ENCODE measurements around the gene RPS6KA4.

RPS6KA4 gene

DNA sequence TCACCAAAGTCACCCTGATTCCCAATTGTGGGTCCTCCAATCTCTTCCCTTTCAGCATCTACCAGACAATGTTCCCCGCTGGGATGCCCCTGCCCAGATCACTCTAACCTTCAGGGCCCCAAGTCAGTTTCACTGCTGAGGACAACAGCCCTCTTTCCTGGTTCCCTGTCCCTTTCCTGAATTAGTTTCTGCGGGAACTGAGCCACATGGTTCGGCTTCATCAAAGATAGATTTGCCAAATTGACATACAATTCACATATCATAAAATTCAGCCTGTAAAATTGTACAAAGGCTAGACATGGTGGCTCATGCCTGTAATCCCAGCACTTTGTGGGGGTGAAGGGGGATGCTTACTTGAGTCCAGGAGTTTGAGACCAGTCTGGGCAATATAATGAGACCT lies 31.0 kb upstream of the RPS6KA4 start:
- H3K27ac ChIP-seq (ENCODE audit: low read depth, low read length, severe bottlenecking): no peak overlapping the region
- WGBS, 2 experiments (ENCODE audit: insufficient coverage in 2 of 2): 90 to 94% methylated on average over 3 of the region's 3 CpGs
- H3K36me3 ChIP-seq (ENCODE audit: control insufficient read depth, insufficient read depth, low read length): peaks cover under 1% of the 10 kb centered on the region
- peaks cover 12% of the 10 kb centered on the region for H3K4me1 ChIP-seq (ENCODE audit: control insufficient read depth, insufficient read depth, low read length, poor library complexity, severe bottlenecking)
- no peaks in the 10 kb centered on the region for H3K9me3 ChIP-seq (ENCODE audit: control insufficient read depth, low read length)
- H3K4me3 ChIP-seq (ENCODE audit: extremely low read depth, insufficient read depth, low read length, poor library complexity, severe bottlenecking): no peak overlapping the region

DNA sequence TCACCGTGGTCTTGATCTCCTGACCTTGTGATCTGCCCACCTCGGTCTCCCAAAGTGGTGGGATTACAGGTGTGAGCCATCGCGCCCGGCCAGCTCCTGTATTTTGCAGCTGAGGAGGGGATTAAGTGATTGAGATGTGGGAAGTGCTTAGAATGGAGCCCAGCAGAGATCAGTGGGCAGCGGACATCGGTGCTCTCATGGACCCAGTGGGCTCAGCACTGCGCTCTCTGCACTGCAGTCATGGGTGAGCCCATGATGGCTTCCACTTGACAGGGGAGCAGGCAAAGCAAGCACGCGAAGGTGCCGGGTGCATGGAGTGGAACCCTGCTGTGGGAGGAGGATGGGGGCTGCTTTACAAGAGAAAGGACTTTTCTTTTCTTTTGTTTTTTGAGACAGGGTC lies 28.1 kb upstream of the RPS6KA4 start:
- WGBS, 2 experiments (ENCODE audit: insufficient coverage in 2 of 2): 65 to 69% methylated on average over 4 to 10 of the region's 11 CpGs
- H3K27ac ChIP-seq (ENCODE audit: low read depth, low read length, severe bottlenecking): no peak overlapping the region
- H3K4me3 ChIP-seq (ENCODE audit: extremely low read depth, insufficient read depth, low read length, poor library complexity, severe bottlenecking): no peak overlapping the region
- no peaks in the 10 kb centered on the region for H3K9me3 ChIP-seq (ENCODE audit: control insufficient read depth, low read length)
- H3K4me1 ChIP-seq (ENCODE audit: control insufficient read depth, insufficient read depth, low read length, poor library complexity, severe bottlenecking): peaks cover 4% of the 10 kb centered on the region
- H3K36me3 ChIP-seq (ENCODE audit: control insufficient read depth, insufficient read depth, low read length): no peaks in the 10 kb centered on the region

DNA sequence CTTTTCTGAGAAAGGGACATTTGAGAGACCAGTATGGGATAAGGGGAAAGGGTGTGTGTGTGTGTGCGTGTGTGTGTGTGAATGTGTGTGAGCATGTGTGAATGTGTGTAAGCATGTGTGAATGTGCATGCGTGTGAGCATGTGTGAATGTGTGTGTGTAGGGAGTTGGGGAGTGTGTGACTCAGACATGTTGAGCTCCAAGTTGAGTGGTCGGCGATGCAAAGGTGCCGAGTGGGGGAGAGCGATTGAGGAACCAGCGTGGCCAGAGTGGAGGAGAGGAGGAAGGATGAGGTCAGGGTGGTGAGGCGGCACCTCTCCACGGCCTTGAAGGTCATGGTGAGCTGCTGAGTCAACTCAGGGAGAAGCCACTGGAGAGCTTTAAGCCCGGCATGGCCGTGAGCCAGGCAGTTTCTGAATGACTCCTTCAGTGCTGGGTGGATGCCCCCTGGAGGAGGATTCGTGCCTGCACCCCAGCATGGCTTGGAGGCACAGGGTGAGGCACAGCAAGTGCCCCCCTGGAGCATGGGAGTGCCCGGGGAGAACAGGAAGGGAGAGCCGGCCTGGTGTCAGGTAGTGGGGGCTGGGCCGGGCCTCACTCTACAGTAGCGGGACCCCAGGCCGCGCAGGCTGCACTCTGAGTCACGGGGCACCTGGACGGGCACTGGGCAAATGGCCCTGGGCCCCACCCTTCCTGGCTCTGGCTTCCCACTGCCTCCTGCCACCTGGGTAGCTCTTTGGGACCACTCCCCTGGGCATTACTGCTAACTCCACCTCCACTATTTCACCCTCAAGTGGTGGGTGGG lies 27.2 kb upstream of the RPS6KA4 start:
- peaks cover 4% of the 10 kb centered on the region for H3K4me1 ChIP-seq (ENCODE audit: control insufficient read depth, insufficient read depth, low read length, poor library complexity, severe bottlenecking)
- no peak overlapping the region for H3K27ac ChIP-seq (ENCODE audit: low read depth, low read length, severe bottlenecking)
- 78 to 82% methylated on average over 14 to 19 of the region's 20 CpGs for WGBS, 2 experiments (ENCODE audit: insufficient coverage in 2 of 2)
- no peaks in the 10 kb centered on the region for H3K36me3 ChIP-seq (ENCODE audit: control insufficient read depth, insufficient read depth, low read length)
- H3K4me3 ChIP-seq (ENCODE audit: extremely low read depth, insufficient read depth, low read length, poor library complexity, severe bottlenecking): no peak overlapping the region
- H3K9me3 ChIP-seq (ENCODE audit: control insufficient read depth, low read length): no peaks in the 10 kb centered on the region

DNA sequence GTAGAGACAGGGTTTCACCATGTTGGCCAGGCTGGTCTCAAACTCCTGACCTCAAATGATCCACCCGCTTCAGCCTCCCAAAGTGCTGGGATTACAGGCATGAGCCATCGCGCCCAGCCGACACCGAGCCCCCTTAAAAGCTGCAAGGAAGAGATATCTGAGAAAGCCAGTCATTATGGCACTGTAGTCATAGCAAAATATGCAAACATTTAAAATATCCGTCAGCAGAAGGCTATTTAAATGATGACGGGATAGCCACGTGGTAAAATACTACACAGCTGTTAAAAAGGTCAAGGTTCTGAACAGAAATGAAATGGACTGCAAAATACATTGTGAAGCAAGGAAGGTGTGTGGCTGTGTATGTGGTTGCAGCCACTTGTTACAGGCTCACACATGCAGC lies 25.4 kb upstream of the RPS6KA4 start:
- no peaks in the 10 kb centered on the region for H3K9me3 ChIP-seq (ENCODE audit: control insufficient read depth, low read length)

DNA sequence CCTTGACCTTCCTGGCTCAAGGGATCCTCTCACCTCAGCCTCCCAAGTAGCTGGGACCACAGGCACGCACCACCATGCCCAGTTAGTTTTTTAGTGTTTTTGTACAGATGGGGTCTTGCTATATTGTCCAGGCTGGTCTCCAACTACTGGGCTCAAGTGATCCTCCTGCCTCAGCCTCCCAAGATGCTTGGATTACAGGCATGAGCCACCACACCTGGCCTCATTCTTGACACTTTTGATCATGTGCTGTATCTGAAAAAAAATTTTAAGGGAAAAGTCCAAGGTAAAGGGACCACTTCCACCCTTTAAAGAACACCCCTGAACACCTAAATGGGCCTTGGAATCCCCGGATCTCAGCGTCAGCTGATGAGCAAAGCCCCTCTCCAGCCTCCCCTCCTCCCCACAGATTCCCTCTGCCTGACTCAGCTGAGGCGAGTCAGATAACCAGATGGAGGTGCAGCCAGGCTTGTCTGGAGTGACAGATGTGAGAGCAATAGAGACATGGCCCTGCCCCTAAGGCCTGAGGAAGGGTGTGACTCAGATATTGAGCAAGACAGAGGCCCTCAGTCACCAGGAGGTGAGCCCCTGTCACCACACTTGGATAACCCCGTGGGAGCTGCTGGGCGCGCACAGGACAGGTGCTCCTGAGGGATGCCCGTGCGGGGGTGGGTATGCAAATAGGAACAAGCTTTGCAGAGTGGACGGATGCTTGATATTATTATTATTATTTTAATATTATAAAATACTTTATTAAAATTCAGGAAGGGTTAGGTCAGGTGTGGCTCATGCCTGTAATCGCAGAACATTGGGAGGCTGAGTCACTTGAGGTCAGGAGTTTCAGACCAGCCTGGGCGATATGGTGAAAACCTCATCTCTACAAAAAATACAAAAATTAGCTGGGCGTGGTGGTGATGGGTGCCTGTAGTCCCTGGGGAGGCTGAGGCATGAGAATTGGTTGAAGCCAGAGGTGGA lies 23.9 kb upstream of the RPS6KA4 start:
- Histone ChIP-seq H3K27ac (ENCODE audit: low read depth, low read length, severe bottlenecking) (peak overlapping the region; percentile 71), H3K4me3 (ENCODE audit: extremely low read depth, insufficient read depth, low read length, poor library complexity, severe bottlenecking) (no peak overlapping the region), H3K4me1 (ENCODE audit: control insufficient read depth, insufficient read depth, low read length, poor library complexity, severe bottlenecking) (peaks cover 4% of the 10 kb centered on the region), H3K36me3 (ENCODE audit: control insufficient read depth, insufficient read depth, low read length) (no peaks in the 10 kb centered on the region), H3K9me3 (ENCODE audit: control insufficient read depth, low read length) (no peaks in the 10 kb centered on the region)
- WGBS, 2 experiments (ENCODE audit: insufficient coverage in 2 of 2): 36 to 56% methylated on average over 3 to 6 of the region's 13 CpGs

More for the DNA sequence above, 25.4 kb upstream of the RPS6KA4 start:
- Histone ChIP-seq H3K36me3 (ENCODE audit: control insufficient read depth, insufficient read depth, low read length) (no peaks in the 10 kb centered on the region), H3K27ac (ENCODE audit: low read depth, low read length, severe bottlenecking) (no peak overlapping the region), H3K4me1 (ENCODE audit: control insufficient read depth, insufficient read depth, low read length, poor library complexity, severe bottlenecking) (peaks cover 4% of the 10 kb centered on the region), H3K4me3 (ENCODE audit: extremely low read depth, insufficient read depth, low read length, poor library complexity, severe bottlenecking) (no peak overlapping the region)
- 99 to 100% methylated on average over 8 of the region's 8 CpGs for WGBS, 2 experiments (ENCODE audit: insufficient coverage in 2 of 2)

DNA sequence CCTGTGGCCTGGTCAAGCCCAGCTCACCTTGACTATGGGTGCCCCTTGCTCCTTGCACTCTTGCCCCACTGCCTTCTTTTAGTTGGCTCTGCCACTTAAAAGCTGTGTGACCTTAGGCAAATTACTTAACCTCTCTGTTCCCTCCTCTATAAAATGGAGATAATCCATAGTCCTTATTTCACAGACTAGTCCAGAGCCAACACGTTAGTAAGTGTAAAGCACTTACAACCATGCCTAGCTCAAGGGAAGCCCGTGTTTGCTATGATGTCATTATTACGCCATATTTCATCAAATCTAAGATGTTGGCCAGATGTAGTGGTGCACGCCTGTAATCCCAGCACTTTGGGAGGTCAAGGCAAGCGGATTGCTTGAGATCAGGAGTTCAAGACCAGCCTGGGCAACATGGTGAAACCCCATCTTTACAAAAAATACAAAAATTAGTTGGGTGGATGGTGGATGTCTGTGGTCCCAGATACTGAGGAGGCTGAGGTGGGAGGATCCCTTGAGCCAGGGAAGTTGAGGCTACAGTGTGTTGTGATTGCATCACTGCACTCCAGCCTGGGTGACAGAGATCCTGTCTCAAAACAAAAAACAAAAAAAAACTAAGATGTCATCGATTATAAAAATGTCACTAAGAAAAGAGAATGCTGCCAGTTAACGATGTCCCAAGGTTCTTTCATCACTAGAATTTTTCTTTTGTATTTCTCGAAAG lies 21.3 kb upstream of the RPS6KA4 start:
- Histone ChIP-seq H3K4me1 (ENCODE audit: control insufficient read depth, insufficient read depth, low read length, poor library complexity, severe bottlenecking) (peaks cover 4% of the 10 kb centered on the region), H3K36me3 (ENCODE audit: control insufficient read depth, insufficient read depth, low read length) (no peaks in the 10 kb centered on the region), H3K4me3 (ENCODE audit: extremely low read depth, insufficient read depth, low read length, poor library complexity, severe bottlenecking) (no peak overlapping the region), H3K9me3 (ENCODE audit: control insufficient read depth, low read length) (no peaks in the 10 kb centered on the region), H3K27ac (ENCODE audit: low read depth, low read length, severe bottlenecking) (no peak overlapping the region)
- 80 to 92% methylated on average over 6 of the region's 8 CpGs for WGBS, 2 experiments (ENCODE audit: insufficient coverage in 2 of 2)

DNA sequence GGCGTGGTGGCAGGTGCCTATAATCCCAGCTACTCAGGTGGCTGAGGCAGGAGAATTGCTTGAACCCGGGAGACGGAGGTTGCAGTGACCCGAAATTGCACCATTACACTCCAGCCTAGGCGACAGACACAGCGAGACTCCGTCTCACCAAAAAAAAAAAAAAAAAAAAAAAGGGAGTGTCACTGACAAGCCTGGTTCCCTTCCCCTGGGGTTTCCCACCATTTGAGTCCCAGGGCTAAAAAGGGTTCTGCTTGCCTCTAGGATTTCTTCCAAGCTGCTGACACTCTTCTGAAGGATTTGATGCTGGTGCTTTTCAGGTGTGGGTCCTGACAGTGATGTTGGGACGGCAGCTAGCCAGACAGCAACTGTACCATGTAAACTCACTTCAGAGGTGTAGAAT lies 20.2 kb upstream of the RPS6KA4 start:
- Histone ChIP-seq H3K36me3 (ENCODE audit: control insufficient read depth, insufficient read depth, low read length) (no peaks in the 10 kb centered on the region), H3K4me1 (ENCODE audit: control insufficient read depth, insufficient read depth, low read length, poor library complexity, severe bottlenecking) (peaks cover 4% of the 10 kb centered on the region), H3K27ac (ENCODE audit: low read depth, low read length, severe bottlenecking) (no peak overlapping the region), H3K9me3 (ENCODE audit: control insufficient read depth, low read length) (no peaks in the 10 kb centered on the region), H3K4me3 (ENCODE audit: extremely low read depth, insufficient read depth, low read length, poor library complexity, severe bottlenecking) (no peak overlapping the region)
- WGBS, 2 experiments (ENCODE audit: insufficient coverage in 2 of 2): 91 to 95% methylated on average over 5 to 7 of the region's 8 CpGs

DNA sequence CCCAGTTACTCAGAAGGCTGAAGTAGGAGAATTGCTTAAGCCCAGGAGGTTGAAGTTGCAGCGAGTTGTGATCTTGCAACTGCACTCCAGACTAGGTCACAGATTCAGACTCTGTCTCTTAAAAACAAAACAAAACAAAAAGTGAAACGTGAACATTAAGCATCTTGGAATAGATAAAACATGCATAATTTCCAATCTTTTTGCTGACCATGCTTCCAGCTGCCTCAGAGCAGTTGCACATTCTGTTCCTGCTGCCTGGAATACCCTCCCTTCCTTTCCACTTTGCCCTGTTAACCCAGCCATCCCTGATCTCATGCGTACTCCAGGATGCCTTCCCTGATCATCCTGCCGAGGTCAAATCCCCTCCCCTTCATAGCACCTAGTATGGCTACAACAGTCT lies 19.7 kb upstream of the RPS6KA4 start:
- peaks cover 4% of the 10 kb centered on the region for H3K4me1 ChIP-seq (ENCODE audit: control insufficient read depth, insufficient read depth, low read length, poor library complexity, severe bottlenecking)
- 91 to 96% methylated on average over 2 to 3 of the region's 4 CpGs for WGBS, 2 experiments (ENCODE audit: insufficient coverage in 2 of 2)

DNA sequence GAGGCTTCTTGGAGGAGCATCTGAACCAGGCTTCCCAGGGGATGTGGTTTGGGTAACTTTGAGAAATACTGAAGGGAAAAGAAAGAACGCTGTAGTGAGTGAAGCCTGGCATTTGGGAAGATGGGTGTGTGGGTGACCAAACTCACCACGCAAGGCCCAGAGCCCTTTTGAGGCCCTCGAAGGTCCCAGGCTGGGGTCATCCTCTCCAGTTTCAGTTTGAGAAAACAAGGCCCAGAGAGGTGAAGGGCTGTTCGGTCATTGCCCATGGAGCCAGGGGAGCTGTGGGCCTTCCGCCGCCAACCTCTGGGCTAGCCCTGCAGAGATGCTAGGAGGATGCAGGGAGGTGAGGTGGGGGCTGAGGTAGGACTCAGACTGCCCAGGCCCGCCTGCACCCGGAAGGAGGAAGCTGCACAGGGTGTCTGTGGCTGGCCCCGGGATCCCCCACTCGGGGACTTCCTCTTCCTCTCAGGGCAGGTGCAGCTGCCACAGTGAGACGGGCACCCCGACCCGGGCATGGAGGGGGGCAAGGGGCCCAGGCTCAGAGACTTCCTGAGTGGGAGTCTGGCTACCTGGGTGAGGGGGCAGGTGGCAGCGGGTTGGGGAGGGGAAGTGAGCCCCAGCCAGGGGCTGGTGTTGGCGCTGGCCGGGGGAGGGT lies 19.1 kb upstream of the RPS6KA4 start, which contains the start of gene CCDC88B:
Gene CCDC88B, plus strand, starts transcription at position 451 of the 655 bp plus-strand sequence. Its CDS starts 63 bp downstream, at position 514.
- WGBS, 2 experiments (ENCODE audit: insufficient coverage in 2 of 2): 90 to 96% methylated on average over 8 to 14 of the region's 16 CpGs
- Histone ChIP-seq H3K36me3 (ENCODE audit: control insufficient read depth, insufficient read depth, low read length) (no peaks in the 10 kb centered on the region), H3K4me3 (ENCODE audit: extremely low read depth, insufficient read depth, low read length, poor library complexity, severe bottlenecking) (no peak within 1 kb of the TSS), H3K9me3 (ENCODE audit: control insufficient read depth, low read length) (no peaks in the 10 kb centered on the region), H3K4me1 (ENCODE audit: control insufficient read depth, insufficient read depth, low read length, poor library complexity, severe bottlenecking) (peaks cover 4% of the 10 kb centered on the region), H3K27ac (ENCODE audit: low read depth, low read length, severe bottlenecking) (no peak within 1 kb of the TSS)

More for the DNA sequence above, 19.7 kb upstream of the RPS6KA4 start:
- no peaks in the 10 kb centered on the region for H3K9me3 ChIP-seq (ENCODE audit: control insufficient read depth, low read length)
- no peaks in the 10 kb centered on the region for H3K36me3 ChIP-seq (ENCODE audit: control insufficient read depth, insufficient read depth, low read length)
- H3K4me3 ChIP-seq (ENCODE audit: extremely low read depth, insufficient read depth, low read length, poor library complexity, severe bottlenecking): no peak overlapping the region
- no peak overlapping the region for H3K27ac ChIP-seq (ENCODE audit: low read depth, low read length, severe bottlenecking)
